AG09319 (cell line): ENCODE data around the gene RNF144B.

Experiments used
- DNase-seq: peaks from one replicate; pipeline ENCODE4 v3.0.0-alpha.2; 2010; ENCODE audit warnings: low read depth; ENCODE audit errors: extremely low read depth
- CTCF ChIP-seq: IDR thresholded peaks from 2 replicates; pipeline ENCODE4 v1.5.1; 2011; ENCODE audit warnings: low read depth, mild to moderate bottlenecking, inconsistent platforms, low read length, moderate library complexity

Gene RNF144B

GRCh38 chr6:18469536-18469935, 82.4 kb downstream of the RNF144B start:
- TF ChIP-seq CTCF = no peak

GRCh38 chr6:18471232-18471964, 84.2 kb downstream of the RNF144B start:
- no peak for TF ChIP-seq CTCF
- DNase-seq = no peak

More at GRCh38 chr6:18469536-18469935, 82.4 kb downstream of the RNF144B start:
- DNase-seq = no peak

- no peak for TF ChIP-seq CTCF
Observed at GRCh38 chr6:18472941-18473340, 85.8 kb downstream of the RNF144B start.

GRCh38 chr6:18473755-18474154, 86.6 kb downstream of the RNF144B start:
- no peak for DNase-seq
- TF ChIP-seq CTCF = no peak

More at GRCh38 chr6:18472941-18473340, 85.8 kb downstream of the RNF144B start:
- DNase-seq = no peak

- no peak for TF ChIP-seq CTCF
Observed at GRCh38 chr6:18477301-18477941, 90.3 kb downstream of the RNF144B start.

GRCh38 chr6:18478610-18479009, 91.5 kb downstream of the RNF144B start:
- no peak for TF ChIP-seq CTCF
- DNase-seq = no peak

More at GRCh38 chr6:18477301-18477941, 90.3 kb downstream of the RNF144B start:
- DNase-seq = no peak

GRCh38 chr6:18481870-18482269, 94.7 kb downstream of the RNF144B start:
- no peak for DNase-seq
- TF ChIP-seq CTCF = no peak
